Heart left ventricle (tissue), 16 donors: Measurements from ENCODE around the gene DAD1. TPM values are rescaled to one million over a fixed set of nuclear protein-coding genes. Genes with fewer than 3 reads are reported as not detected.
A peak's percentile ranks its signal among the peaks of the same experiment; 100 is the strongest.

Experiments used
- ATAC-seq, 4 donors: fragments of 200-7000 bp; cut with Tn5 transposase; one replicate each; pipeline ENCODE4 v1.9.1; 2020 to 2022; ENCODE audit warnings: moderate library complexity in 4 of 4, mild to moderate bottlenecking in 3 of 4, moderate number of reproducible peaks in 1 of 4
- DNase-seq, 5 donors: peaks; one replicate each; pipeline ENCODE4 v3.0.0-alpha.2; 2020
- H3K27ac ChIP-seq, 12 donors: fragments of 200-600 bp; sonication (generic) in 4 of 12; one replicate each; pipeline versions ENCODE4 v1.5.0 to v1.8.0; 2016 to 2022; ENCODE audit warnings: mild to moderate bottlenecking in 2 of 12
- H3K27me3 ChIP-seq, 9 donors: fragments of 200-600 bp; sonication (generic) in 2 of 9; one replicate each; pipeline versions ENCODE4 v1.5.1 to v1.8.0; 2016 to 2022; ENCODE audit warnings: mild to moderate bottlenecking in 3 of 9
- H3K36me3 ChIP-seq, 9 donors: fragments of 200-600 bp; sonication (generic) in 2 of 9; one replicate each; pipeline versions ENCODE4 v1.5.0 to v1.8.0; 2018 to 2022; ENCODE audit warnings: mild to moderate bottlenecking in 2 of 9
- H3K4me1 ChIP-seq, 12 donors: fragments of 200-600 bp; sonication (generic) in 4 of 12; one replicate each; pipeline versions ENCODE4 v1.5.0 to v1.8.0; 2016 to 2022; ENCODE audit warnings: mild to moderate bottlenecking in 3 of 12
- H3K4me3 ChIP-seq, 12 donors: fragments of 200-600 bp; sonication (generic) in 4 of 12; one replicate each; pipeline versions ENCODE4 v1.5.0 to v1.8.0; 2017 to 2022; ENCODE audit warnings: mild to moderate bottlenecking in 9 of 12, moderate library complexity in 4 of 12
- H3K9me3 ChIP-seq, 12 donors: fragments of 200-600 bp; sonication (generic) in 4 of 12; one replicate each; pipeline versions ENCODE4 v1.5.0 to v1.8.0; 2016 to 2022; ENCODE audit warnings: mild to moderate bottlenecking in 1 of 12
- CTCF ChIP-seq, 12 donors: fragments of 200-600 bp; sonication (generic) in 4 of 12; IDR thresholded peaks; one replicate each; pipeline versions ENCODE4 v1.5.0 to v1.8.0; 2018 to 2022; ENCODE audit warnings: antibody characterized with exemption in 12 of 12, mild to moderate bottlenecking in 5 of 12
- POLR2A ChIP-seq, 2 donors: fragments of 450-650 bp; IDR thresholded peaks; one replicate each; pipeline ENCODE4 v1.6.1; 2017; ENCODE audit warnings: antibody characterized with exemption in 2 of 2, mild to moderate bottlenecking in 2 of 2, moderate library complexity in 2 of 2
- WGBS, 4 donors: extraction: QIAGEN DNeasy Blood & Tissue Kit in 2 of 4; methylation state at CpG; one replicate each; pipeline versions ENCODE4 v1.1.5 to v1.1.7; 2013 to 2018; 5-methylcytosine and 5-hydroxymethylcytosine counted together
- intact Hi-C, 10 donors: fragments of 100-400 bp; cut with DNase I; formaldehyde crosslinking; loops; one replicate each; pipeline versions ENCODE4 v1.11.1 to v1.14.2; 2022
- polyA plus RNA-seq, 2 donors: library from polyadenylated mRNA; stranded (reverse); fragments of 200-250 nt; gene quantifications; one replicate each; pipeline ENCODE4 v1.2.3, GENCODE V29; 2013
- total RNA-seq, 9 donors: library from RNA; depleted of rRNA in 2 of 9; stranded (reverse); fragments of >200 nt in 2 of 9; fragmentation: NEBNext Ultra II Directional in 3 of 9; extraction: Animal tissue kit (Norgen Biotek cat#: 25700) in 3 of 9; gene quantifications; one replicate each; pipeline versions ENCODE4 v1.1.0 to v1.2.4, GENCODE V29; 2016 to 2023
- donor health status: ischemic (EF 13 %, LVEDD 7.1; RV severe dilation, severe dysfunction).
- donor health status: healthy with polysubstance abuse.
- donor health status: DM: no; HTN: yes; CAD: no.
- donor health status: DM: no; HTN: no; CAD: no.
- donor health status: ischemic (EF 25% LVEDD 6.9; RV normal size, moderate dysfunction).
- donor health status: ischemic (EF 25% LVEDD 5.7; RV mildly dilated, moderate dysfunction).
- donor health status: healthy.
- donor health status: DM: yes; HTN: yes; CAD: no.
- donor health status: ischemic (EF 35%, LVEDD 5.7; RV mildly dilated, moderate dysfunction).
- donor health status: nonischemic (EF 11% LVEDD 7.7; RV severe dilation, severe dysfunction).
- donor health status: DM: yes; HTN: yes; CAD: no.
- donor health status: PGD.
- donor health status: ischemic (EF 29% LVEDD 5.4; RV normal size, mild dysfunction).
- donor health status: nonischemic (EF 23%, LVEDD 6.1; RV moderate dilation, normal function).

Gene DAD1
- total and polyA plus RNA-seq, 11 donors, result 108 to 402 (median 147) TPM

DNA sequence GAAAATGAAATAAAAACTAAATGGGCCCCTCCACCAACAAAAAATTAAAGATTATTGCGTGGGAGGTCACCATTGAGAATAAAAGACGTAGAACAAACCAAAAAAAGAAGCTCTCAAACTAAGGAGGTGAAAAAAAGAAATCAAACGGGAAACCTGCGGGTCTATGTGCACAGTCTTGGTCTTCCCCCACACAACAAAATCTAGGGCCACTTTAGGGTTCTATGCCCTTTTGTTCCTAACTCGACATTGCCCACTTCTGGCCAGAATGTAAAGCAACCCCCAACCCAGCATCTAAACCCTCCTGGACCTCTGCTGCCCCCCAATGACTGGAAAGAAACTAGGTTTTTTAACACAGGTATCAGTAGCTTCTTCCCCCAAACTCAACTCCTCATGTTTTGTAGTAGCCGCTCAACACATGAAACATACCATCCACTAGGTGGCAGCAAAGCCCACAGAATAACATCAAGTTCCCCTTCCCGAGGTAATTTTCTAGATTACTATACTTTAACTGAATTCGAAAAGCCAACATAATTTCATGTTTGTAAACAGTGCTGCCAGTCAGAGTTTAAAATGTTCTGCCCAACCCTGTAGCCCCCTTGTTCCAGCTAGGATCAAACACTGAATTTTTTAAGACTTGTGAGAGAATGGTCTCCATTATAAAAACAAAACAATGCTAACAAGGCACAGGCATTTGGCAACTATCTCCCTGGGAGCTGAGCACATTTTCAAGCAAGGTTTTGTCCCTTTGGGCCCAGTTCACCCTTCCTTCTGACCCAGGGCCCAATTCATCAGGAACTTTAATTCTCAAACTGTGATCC is 18.7 kb downstream of the DAD1 start:
- Histone ChIP-seq H3K9me3 (no peaks in the 10 kb centered on the region), H3K27me3 (no peaks in the 10 kb centered on the region), H3K4me3 (peak overlapping the region in 1 of 12 donors; percentile 23), H3K36me3 (peaks cover 3 to 86% (median 57%) of the 10 kb centered on the region in 9 donors), H3K27ac (peak overlapping the region in 5 of 12 donors; percentile 9 to 83 (median 30)), H3K4me1 (peaks cover 0 to 48% (median 8%) of the 10 kb centered on the region in 12 donors)
- DNase-seq (peak in 3 of 5 donors; percentile 52 to 78 (median 77)), ATAC-seq (peak; percentile 47 to 81 (median 72))
- WGBS, 4 donors, result 26 to 28% (median 27%) methylated on average over 8 of the region's 8 CpGs
- TF ChIP-seq POLR2A (IDR thresholded peaks at IDR 0.05), result no peak
- peak; percentile 70 to 86 (median 78) for TF ChIP-seq CTCF (IDR thresholded peaks at IDR 0.05)
- intact Hi-C loops, result loop anchor here in 9 of 10 donors (1.0 to 10.0 kb wide), 8 partner anchors 80 to 282 kb away; partner anchors contain the start of genes OXA1L (in 1 of the 9) and SLC7A7 (in 1 of the 9)

GRCh38 chr14:22569737-22570131 is 19.3 kb downstream of the DAD1 start:
- Histone ChIP-seq H3K36me3 (peaks cover 3 to 87% (median 58%) of the 10 kb centered on the region in 9 donors), H3K27me3 (no peaks in the 10 kb centered on the region), H3K27ac (peak overlapping the region in 2 of 12 donors; percentile 21 to 83), H3K9me3 (no peaks in the 10 kb centered on the region), H3K4me3 (peak overlapping the region in 1 of 12 donors; percentile 23), H3K4me1 (peaks cover 0 to 54% (median 8%) of the 10 kb centered on the region in 12 donors)
- 73 to 79% (median 77%) methylated on average over 3 of the region's 3 CpGs for WGBS, 4 donors
- TF ChIP-seq POLR2A (IDR thresholded peaks at IDR 0.05) (no peak), CTCF (IDR thresholded peaks at IDR 0.05) (no peak)
- intact Hi-C loops, result loop anchor here (1.0 to 10.0 kb wide), 12 partner anchors 81 to 285 kb away; partner anchors contain the start of genes MRPL52 (in 2 of the 10), SLC7A7 (in 2 of the 10) and OXA1L (in 1 of the 10)
- no peak for ATAC-seq
- no peak for DNase-seq

GRCh38 chr14:22569106-22569736 is 19.8 kb downstream of the DAD1 start:
- intact Hi-C loops, result loop anchor here in 4 of 10 donors (5.0 to 10.0 kb wide), 7 partner anchors 83 to 286 kb away; partner anchors contain the start of genes MRPL52 (in 2 of the 4) and SLC7A7 (in 1 of the 4)

More at GRCh38 chr14:22569106-22569736, 19.8 kb downstream of the DAD1 start:
- Histone ChIP-seq H3K4me3 (peak overlapping the region in 1 of 12 donors; percentile 23), H3K27me3 (no peaks in the 10 kb centered on the region), H3K36me3 (peaks cover 3 to 87% (median 58%) of the 10 kb centered on the region in 9 donors), H3K9me3 (no peaks in the 10 kb centered on the region), H3K27ac (peak overlapping the region in 1 of 12 donors; percentile 83), H3K4me1 (peaks cover 0 to 59% (median 10%) of the 10 kb centered on the region in 12 donors)
- TF ChIP-seq POLR2A (IDR thresholded peaks at IDR 0.05) (no peak), CTCF (IDR thresholded peaks at IDR 0.05) (no peak)
- ATAC-seq (no peak), DNase-seq (no peak)
- 85 to 97% (median 86%) methylated on average over 6 of the region's 6 CpGs for WGBS, 4 donors
